Stimulated activated CD4-positive, alpha-beta T cell treated with anti-CD3 and anti-CD28 coated beads, Interleukin-4, amount 100 ng/mL, for 1 hour (primary cell): ENCODE measurements around the gene EEF2K.
"Not testable (repeated sequence)": the region's sequence is repeated elsewhere in the genome, so short reads cannot be mapped to it uniquely, and the experiment has no call there.

Experiments used
- DNase-seq: peaks from one replicate; pipeline ENCODE4 v3.0.0-alpha.2; 2020

EEF2K gene

GRCh38 chr16:22206013-22206841 is at the start of gene EEF2K:
TSS of gene EEF2K (plus strand) at chr16:22206278. CDS start at chr16:22225730, 19,452 bp downstream.
- DNase-seq = peak; percentile 86

DNA sequence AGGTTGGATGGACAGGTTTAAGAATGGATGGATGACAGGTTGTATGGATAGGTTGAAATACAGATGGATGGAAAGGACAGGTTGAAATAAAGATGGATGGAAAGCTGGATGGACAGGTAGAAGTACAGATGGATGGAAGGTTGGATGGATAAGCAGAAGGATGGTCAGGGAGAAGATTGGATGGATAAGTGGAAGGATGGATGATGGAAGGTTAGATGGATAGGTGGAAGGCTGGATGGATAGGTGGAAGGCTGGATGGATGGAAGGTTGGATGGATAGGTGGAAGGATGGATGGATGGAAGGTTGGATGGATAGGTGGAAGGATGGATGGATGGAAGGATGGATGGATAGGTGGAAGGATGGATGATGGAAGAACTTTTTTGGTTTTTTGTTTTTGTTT is 44.7 kb upstream of the EEF2K start:
- DNase-seq = no peak

DNA sequence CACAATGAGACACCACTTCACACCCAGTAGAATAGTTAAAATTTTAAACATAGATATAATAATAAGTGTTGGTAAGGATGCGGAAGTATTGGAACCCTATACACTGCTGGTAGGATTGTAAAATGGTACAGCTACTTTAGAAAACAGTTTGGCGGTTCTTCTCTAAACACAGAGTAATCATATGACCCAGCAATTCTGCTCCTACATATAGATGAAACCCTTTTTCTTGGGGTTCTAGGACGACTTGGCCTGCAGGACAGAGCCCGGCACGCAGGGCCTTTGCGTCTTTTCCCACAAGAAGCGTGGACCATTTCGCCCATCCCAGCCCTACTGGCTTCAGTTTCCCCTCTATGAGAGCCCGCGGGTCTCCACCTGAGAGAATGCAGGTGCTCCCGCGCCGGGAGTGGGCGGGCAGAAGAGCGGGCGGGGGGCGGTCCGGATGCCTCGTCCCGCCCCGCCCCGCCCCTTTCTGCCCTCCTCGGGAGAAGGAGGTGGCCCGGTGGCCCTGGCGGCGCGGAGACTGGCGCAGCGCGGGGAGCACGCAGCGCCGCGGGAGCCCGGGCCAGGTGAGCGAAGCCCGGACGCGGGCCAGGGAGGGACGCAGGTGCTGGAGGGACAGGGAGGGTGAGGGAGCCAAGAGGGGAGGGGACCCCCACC is 44.0 kb upstream of the EEF2K start, which contains the start of gene SDR42E2:
SDR42E2 (plus strand) TSS at position 508 of the 657 bp plus-strand sequence. CDS start 3,077 bp downstream, outside the sequence.
- DNase-seq = peak; percentile 57

DNA sequence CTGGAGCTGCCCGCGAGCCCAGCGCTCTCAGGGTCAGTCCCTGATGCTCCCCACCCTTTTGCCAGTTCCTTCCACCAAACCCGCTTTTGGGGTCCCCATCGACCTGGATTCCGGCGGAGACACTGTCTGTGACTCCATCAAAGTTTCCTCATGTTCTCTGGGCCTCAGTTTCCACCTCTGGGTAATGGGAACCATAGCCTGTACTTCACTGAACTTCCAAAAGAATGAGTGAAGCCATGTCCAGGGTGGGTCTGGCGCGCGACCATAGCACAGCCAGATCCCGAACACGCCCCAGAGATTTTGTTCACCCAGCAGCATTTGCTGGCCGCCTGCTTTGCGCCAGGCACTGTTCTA is 43.4 kb upstream of the EEF2K start:
- no peak for DNase-seq

DNA sequence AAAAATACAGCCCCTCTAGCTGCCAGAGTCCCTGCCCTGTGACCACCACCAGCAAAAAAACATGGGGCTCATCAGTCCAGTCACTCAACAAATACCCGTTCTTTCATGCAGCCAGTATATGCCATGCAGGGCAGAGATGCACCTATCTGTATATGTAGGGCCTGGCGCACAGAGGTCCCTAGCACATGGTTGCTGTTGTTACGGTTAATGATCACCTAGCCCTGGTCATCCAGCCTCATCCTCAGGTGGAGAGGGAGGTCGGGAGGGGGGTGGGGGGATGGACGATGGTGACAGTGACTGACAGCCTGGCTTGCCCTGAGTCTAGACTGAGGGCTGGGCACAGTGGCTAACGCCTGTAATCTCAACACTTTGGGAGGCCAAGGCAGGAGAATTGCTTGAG is 42.3 kb upstream of the EEF2K start:
- DNase-seq = no peak

- DNase-seq = no peak
Observed at GRCh38 chr16:22164482-22164881, 41.6 kb upstream of the EEF2K start.

- DNase-seq = no peak
Observed at GRCh38 chr16:22165508-22166285, 40.4 kb upstream of the EEF2K start.

- DNase-seq = no peak
Observed at GRCh38 chr16:22171953-22172352, 34.1 kb upstream of the EEF2K start.

DNA sequence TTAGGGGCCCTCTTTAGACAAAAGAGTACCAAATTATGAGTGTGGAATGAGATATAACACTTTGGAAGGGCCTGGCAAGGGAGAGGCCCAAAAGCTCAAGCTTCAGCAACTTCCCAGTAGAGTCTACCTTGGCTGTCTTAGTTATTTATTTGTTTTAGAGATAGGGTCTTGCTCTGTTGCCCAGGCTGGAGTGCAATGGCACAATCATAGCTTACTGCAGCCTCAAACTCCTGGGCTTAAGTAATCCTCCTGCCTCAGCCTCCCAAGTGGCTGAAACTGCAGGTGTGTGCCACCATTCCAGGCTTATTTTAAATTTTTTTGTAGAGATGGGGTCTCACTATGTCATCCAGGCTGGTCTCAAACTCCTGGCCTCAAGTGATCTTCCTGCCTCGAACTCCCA is 33.4 kb upstream of the EEF2K start:
- not testable (repeated sequence) for DNase-seq

DNA sequence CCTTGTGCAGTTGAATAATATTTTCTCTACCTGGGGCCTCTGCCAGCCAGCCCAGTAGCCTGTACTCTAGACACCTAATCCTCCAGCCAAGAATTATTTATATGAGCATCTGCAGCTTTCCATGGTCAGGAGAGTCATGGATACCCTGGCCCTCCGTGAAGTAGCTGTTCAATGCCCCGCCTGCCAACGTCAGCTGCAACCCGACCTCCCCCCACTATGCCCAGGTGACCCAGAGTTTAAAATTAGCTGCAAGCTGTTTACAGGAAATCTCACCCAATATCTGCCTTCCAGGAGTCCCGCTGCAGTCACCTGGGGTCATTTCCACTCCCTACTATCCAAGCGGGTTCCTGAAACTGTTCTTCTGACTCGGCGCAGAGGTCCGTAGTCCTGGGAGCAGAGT is 31.4 kb upstream of the EEF2K start:
- no peak for DNase-seq

DNA sequence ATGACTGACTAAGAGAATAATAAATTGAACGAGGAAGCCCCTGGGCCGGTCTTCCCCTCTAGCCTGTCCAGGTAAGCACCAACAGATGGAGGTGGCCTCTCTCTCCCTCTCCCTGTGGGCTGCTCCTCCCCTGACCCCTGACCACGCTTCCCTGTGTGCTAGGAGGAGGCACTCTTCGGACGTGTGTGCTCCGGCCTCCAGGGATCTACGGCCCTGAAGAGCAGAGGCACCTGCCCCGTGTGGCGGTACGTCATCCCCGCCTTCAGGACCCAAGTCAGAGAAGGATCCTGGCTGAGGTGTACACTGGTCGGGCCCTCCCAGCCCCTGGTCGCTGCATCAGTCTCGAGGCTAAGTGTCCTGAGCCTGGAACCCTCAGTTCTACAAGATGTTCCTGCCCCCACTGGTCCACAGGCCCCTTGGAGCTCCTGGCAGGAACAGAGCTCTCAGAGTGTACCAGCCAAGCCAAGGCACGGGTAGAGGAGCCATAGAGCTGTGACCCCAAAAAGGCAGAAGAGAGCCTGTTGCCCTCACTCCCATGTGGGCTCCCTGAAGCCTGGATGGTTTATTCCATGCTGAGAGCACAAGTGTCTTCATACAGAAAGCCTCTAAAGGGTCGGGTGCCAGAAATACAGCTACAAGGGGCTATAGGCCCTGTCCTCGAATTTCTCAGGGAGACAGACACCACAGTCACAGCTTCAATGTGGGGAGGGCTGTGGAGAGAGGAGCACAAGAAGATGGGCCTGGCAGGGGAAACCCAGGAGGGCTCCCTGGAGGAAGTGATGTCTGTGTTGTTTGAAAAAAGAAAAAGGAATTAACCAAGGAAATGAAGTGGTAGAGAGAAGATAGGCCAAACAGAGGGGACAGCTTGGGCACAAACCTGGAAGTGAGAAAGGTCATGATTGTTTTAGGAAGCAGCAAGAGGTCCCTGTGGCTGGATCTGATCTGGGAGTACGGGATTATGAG is 27.8 kb upstream of the EEF2K start:
- DNase-seq = no peak

DNA sequence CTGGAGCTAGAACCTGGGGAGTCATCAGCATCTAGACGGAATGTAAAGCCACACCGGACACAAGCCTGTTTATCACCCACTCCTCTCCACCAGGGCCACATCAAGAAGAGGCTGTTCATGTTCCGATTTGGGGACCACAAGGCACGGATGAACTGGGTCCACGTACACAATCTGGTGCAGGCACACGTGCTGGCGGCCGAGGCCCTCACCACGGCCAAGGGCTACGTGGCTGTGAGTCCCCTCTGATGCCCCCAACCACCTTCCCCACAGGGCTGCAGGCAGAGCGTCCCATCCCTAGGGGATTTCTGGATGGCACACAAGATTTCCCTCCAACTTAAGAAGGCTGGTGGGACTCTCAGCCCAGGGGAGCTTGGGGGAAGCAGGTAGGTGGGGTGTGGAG is 24.7 kb upstream of the EEF2K start:
- DNase-seq = no peak

- no peak for DNase-seq
Observed at GRCh38 chr16:22181843-22182242, 24.2 kb upstream of the EEF2K start.

DNA sequence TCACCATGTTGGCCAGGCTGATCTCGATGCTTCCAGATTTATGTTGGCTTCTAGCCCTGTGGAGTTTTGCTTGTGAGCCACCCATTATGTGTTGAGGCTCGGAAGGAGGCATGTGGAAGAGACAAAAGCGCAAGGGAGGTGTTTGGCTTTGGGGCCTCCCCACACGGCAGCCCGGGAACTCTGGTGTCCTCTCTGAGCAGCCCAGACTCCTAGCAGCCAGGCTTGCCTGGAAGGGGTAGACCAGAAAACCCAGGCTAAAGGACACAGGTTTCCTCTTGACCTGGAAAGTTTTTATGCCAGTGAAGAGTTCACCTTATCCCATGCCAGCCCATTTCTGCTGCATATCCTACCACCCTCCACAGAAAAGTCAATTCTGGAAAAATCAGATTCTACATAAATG is 22.7 kb upstream of the EEF2K start:
- no peak for DNase-seq

GRCh38 chr16:22183901-22184614 is 22.0 kb upstream of the EEF2K start:
- no peak for DNase-seq

GRCh38 chr16:22184615-22184968 is 21.5 kb upstream of the EEF2K start:
- no peak for DNase-seq

- DNase-seq = no peak
Observed at GRCh38 chr16:22186517-22186916, 19.6 kb upstream of the EEF2K start.

DNA sequence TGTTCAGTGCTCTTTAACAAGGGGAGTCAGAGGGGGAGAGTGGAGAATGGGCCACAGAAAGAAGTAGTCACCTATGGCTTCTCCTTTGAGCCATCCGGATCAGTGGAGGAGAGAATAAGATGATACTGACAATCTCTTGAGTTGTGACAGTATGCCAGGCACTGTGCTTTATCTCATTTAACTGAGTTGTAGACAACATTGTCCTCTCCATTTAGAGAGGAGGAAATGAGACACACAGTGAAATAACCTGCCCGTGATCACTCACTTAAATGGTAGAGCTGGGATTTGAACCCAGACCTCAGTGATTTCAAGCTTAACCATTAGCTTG is 17.8 kb upstream of the EEF2K start:
- no peak for DNase-seq

DNA sequence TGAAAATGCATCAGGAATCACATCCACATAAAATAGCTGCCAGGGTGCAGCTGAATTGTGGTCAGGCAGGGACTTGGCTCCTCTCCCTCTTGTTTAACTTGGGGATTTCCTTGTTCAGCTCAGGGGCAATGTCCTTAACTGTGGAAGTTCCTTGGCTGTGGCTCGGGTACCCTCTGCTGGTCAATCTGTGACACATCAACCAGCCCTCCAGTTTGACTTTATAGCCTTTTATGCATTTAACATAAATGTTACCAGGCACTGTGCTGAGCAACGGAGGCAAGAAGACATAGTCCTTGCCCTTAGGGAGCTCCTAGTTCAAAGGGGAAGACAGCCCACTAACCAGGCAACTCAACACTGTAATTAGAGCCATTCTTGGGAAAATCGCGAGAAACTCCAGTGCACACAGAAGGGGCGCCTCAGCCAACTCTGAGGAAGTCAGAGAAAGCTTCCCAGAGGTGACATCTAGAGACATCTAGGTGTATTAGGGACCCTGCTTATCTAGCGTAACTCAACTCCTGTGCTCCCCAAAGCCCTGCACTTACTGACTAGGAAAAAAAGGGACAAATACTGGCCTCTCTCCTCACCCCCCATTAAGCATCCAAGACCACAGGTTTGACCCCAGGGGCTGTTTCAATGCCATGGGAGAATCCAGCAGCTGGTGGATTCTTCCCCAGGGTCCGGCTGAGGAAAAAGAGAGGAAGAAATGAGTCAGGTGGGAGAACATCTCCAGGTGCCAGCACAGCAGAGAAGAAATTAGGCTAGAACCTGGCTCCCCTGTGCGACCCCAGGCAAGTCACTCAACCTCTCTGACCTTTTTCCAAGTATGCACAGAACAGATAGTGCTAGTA is 17.3 kb upstream of the EEF2K start:
- peak; percentile 51 for DNase-seq

DNA sequence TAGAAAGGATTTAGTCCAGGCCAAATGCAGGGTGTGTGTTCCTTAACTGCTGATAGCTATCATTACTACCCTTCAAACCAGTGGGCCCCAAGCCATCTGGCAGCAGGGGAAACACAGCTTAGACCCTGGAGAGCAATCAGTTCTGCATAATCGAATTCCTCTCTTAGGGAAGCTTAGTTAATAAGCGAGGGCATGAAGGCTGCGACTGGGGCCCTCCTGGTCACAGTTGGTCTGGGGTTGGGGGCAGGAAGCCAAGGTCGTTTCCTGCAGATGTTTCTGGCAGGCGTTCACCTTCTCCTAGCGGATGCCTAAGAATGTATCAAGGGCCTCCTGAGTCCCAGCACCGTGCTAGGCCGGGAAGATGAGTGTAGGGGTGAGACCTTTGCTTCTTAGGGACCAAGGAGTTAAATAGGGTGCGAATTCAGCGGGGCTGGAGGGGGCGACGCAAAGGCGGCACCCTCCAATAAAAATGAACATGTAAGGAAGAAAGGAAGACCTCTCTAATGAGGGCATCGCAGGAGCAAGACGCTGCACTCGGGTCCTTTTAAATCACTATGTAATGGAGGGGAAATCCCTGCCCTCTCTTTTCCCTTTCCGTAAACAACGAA is 16.5 kb upstream of the EEF2K start:
- no peak for DNase-seq
